GM19351 (cell line): Measurements from ENCODE around the gene MPIG6B.

Experiments
- ATAC-seq: cut with Tn5 transposase; IDR thresholded peaks from one replicate; pipeline ENCODE4 v1.9.1; 2021; ENCODE audit warnings: mild to moderate bottlenecking, moderate library complexity; ENCODE audit not compliant: unreplicated experiment

The MPIG6B gene

DNA sequence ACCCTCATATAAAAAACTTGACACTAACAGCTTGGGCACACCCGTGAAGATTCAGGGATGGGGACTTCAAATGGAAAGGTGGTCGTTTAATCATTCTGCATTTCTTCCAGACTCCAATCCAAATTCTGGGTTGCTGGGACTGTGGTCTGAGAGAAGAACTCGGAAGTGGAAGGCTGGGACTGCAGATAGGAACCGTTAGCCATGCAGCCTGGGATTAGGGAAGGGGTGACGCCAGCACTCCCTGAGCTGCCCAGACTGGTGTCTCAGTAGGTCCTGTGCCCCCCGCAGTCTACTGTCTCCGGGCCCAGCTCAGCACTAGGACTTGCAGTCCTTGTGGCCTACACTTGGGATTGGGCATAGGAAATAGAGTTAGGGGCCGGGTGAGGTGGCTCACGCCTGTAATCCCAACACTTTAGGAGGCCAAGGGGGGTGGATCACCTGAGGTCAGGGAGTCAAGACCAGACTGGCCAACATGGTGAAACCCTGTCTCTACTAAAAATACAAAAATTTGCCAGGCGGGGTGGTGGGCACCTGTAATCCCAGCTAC is 13.7 kb downstream of the MPIG6B start:
- ATAC-seq: no peak

DNA sequence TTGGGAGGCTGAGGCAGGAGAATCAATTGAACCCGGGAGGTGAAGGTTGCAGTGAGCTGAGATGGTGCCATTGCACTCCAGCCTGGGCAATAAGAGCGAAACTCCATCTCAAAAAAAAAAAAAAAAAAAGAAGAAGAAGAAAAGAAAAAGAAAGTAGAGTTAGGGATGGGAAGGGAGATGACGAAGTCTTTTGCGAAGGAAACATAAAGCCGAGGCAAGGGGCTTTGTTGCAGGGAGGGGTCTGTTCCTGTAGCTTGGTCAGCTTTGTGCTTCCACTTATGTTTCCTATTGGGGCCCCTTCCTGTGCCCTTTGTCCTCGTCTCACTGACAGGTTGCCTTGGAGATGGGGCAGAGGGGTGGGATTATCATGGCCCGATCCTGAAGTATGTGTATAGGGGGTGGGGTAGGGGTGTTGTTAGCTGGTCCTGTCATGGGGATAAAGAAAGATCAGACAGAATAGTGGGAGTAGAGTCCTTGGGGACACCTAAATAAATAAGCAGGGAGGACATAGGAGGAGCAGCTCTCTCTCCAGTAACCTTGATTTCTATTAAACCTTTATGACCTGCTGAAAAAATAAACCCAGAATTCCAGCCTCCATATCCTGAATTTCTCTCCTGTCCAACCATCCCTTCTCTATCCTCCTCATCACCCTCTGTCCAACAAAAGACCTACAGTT is 14.3 kb downstream of the MPIG6B start:
- ATAC-seq: no peak

DNA sequence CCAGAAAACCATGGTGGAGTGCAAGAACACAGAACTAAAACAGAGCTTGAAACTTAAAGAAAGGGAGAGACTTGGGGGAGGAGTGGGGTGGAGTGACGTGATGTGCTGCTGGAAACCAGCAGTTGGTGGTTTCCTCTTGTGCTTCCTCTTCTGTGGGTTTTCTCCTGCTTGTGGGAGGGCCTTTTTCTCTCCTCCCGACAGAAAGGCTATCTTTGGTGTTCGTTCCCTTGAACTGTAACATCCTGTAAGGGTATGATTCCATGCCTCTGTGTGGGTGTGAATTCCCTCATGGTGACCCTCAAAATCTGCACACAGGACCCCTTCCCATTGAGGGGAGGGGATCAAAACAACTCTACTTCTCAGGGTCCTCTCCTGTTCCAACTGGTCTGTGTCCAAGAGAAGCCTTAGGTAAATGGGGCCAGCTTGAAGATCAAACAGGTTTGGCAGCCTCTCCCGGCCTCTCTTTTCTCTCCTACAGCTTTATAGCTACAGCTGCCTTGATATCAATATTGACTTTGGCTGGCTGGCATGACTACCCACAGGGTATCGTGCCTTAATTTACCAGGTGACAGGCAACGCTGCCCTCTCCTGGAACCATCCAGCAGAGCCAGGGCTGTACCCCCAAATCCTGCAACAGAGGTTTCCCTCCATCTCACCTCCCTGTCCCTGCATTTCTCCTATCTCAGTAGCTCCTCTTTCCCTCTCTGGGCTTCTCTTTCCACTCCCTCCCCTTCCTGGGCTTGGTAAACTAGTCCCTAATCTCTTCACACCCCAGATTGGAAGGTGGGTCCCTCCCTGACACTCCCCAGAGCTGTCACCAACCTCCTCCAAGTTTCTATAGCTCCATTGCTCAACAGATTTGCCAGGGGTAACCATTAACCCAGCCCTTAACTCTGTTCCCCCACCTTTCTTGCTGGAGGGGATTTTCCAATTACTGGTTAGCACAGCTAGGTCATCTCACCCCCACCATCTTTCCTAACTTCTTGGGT is 15.1 kb downstream of the MPIG6B start:
- no peak for ATAC-seq

DNA sequence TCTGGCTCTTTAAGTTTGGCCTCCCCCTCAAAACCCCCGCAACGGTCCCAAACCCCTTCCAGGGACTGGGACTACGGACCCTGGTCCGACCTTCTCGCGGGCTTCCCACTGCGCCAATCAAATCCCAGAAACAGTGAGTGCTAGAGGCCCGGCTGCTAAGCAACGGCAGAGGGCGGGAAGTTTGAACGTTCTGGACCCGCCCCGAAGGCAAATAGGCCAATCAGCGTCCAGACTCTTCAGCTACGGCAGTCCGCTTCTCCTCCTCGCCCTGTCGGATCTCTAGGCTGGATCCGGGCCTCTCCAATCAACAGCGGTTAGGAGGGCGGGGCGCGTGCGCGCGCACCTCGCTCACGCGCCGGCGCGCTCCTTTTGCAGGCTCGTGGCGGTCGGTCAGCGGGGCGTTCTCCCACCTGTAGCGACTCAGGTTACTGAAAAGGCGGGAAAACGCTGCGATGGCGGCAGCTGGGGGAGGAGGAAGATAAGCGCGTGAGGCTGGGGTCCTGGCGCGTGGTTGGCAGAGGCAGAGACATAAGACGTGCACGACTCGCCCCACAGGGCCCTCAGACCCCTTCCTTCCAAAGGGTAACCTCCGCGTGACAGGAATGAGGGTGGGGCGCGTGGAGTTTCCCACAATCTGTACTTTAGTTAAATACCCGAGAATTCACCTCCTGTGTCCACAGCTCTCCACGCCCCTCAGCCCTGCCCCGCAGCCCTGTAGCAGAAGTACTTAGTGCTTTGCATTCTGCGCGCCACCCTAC is 16.6 kb downstream of the MPIG6B start, which contains the start of gene MSH5:
Gene MSH5, plus strand, starts transcription at position 367 of the 758 bp plus-strand sequence. CDS start 462 bp downstream, outside the sequence.
- peak; percentile 73 for ATAC-seq

DNA sequence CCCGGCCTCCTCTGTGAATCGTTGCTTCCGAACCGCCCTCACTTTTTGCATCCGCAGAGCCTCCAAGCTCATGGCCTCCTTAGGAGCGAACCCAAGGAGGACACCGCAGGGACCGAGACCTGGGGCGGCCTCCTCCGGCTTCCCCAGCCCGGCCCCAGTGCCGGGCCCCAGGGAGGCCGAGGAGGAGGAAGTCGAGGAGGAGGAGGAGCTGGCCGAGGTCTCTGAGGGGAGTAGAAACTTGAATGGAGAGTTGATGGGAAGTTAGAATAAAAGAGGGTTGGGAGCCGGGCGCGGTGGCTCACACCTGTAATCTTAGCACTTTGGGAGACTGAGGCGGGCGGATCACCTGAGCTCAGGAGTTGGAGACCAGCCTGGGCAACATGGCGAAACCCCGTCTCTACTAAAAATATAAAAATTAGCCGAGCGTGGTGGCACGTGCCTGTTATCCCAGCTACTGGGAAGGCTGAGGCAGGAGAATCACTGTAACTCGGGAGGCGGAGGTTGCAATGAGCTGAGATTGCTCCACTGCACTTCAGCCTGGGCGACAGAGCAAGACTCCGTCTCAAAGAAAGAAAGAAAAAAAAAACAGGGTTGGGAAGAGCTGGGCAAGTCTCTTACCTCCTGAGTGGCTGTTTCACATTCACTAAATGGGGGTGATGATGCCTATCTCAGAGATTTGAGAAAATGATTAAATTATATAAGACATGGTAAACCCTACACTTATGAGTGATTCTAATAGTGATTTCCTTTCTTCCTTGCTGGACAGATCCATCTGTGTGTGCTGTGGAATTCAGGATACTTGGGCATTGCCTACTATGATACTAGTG is 17.4 kb downstream of the MPIG6B start:
- no peak for ATAC-seq

DNA sequence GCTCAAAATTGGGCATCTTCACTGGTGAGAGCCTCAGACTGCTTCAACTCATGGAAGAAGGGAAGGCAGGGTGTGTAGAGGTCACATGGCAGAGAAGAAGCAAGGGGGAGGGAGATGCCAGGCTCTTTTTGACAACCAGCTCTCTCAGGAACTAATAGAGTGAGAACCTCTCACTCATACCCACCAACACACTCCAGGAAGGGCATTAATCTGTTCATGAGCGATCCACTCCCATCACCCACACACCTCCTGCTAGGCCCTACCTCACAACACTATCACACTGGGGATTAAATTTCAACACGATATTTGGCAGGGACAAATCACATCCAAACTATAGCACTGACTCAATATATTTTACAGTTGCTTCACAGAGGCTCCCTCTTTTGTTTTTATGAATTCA is 18.6 kb downstream of the MPIG6B start:
- no peak for ATAC-seq

DNA sequence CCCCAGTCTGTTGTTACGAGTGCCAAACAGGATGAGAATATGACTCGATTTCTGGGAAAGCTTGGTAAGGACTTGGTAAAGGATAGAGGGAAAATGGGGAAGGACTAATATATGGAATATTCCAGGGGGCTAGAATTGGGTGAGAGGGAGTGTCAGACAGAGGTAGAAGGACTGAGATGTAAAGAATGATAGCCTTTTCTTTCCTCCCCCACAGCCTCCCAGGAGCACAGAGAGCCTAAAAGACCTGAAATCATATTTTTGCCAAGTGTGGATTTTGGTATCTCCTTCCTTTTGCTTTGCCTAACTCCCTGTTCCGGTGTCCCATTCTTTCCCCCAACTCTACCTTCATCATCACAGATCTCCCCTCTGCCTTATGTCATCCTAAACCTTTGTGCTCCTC is 19.7 kb downstream of the MPIG6B start:
- no peak for ATAC-seq

DNA sequence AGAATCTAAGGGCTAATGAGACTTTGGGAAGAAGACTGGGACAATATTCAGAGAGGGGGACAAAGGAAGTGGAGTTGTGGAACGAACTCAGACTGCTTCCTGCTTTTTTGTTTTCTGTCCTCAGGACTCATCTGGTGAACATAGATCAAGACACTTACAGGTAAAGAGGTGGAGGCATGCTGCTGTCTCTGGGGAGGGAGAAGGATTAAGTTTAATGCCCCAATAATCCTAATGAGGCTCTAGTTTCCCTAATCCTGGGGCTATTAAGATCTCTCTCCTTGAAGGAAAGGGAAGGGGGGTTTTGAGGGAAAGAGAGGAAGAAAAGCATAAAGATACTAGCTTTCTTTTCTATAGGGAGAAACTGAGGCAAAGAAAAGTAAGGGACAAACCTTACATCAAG is 21.2 kb downstream of the MPIG6B start:
- ATAC-seq: no peak

DNA sequence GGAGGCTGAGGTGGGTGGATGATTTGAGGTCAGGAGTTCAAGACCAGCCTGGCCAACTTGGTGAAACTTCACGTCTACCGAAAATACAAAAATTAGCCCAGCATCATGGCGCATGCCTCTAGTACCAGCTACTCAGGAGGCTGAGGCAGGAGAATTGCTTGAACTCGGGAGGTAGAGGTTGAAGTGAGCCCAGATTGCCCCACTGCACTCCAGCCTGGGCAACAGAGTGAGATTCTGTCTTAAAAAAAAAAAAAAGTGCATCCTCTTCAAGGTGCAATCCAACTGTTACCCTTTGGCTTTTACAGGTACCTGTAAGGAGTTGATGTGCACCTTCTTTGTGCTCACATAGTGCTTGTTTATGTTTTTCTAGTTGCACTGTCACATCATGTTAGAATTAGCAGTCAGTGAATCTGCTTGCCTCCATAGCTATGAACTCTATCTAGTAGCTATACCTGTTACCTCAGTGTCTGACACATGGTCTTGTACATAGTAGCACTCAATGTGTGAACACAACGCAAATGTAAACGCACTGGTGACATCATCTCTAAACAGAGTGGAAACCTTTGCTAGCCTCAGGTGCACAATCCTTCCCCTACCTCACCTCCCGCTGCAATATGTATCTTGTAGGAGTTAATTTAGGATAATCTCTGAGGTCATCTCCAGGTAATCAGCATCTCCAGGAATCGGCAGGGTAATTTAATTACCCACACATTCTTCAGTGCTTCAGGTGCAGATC is 26.3 kb downstream of the MPIG6B start:
- ATAC-seq: no peak

DNA sequence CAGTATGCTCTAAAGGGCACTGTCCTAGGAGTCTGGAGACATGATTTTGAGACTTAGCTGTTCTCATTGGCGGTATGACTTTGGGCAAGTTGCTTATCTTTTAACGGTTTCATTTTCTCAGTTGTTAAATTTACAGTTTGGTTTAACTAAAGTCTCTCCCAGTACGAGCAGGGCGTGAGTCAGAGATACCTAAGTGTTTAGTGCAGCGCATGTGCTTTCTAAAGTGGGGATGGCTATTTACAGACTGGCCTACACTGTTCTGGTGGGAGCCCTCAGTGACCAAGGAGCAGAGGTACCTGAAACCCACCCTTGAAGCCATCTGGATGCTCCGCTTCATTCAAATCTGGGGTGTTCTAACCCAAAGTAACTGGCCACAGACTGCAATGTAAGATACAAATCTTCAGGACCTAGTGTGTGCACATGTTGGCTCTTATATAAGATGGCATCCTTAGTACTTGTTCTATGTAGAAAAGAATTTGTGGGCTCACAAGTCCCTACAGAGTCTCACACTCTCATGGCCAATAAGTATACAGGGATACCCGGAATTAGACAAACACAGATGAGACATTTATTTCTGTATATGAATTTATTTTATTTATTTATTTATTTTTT is 27.3 kb downstream of the MPIG6B start:
- ATAC-seq: no peak

DNA sequence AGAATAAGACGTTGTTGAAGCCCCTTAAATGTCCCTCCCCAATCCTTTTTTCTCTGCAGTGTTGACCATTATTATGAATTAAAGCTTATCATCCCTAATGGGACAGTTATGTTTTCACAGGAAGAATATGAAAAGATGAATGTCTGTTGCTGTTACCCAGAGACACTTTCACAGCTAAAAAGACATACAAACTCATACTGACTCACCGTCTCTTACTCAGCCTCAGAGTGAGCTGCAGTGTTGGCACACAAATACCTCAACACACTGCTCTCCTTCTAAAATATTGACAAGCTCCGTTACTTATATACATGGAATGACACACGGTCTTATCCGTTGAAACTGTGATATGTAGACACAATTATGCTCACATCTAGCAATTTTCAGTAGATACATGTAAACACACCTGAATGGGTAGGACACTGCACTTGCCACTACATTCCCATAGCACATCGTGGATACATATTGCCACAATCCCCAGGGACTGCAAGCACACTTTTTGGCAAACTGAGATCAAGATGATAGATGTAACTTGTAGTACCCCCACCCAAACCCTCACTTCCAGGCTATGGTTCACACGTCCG is 29.7 kb downstream of the MPIG6B start:
- ATAC-seq: no peak

DNA sequence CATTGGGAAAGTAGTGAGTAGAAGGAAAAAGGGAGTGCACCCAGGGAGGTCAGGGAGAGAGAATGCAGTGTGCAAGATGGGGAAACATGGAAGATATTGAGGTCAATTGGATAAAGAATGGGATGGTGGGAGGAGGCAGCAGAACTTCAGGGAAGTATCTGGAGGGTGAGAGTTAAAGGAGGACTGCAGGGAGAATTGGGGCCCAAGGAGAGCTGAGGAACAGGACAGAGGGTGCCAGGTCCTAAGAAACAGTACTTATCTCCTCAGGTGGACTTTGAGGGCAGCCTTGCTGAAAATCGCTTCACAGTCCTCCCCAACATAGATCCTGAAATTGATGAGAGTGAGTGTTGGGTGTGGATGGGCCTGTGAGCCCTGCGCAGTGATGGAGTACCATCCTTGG is 35.1 kb downstream of the MPIG6B start:
- ATAC-seq: no peak

DNA sequence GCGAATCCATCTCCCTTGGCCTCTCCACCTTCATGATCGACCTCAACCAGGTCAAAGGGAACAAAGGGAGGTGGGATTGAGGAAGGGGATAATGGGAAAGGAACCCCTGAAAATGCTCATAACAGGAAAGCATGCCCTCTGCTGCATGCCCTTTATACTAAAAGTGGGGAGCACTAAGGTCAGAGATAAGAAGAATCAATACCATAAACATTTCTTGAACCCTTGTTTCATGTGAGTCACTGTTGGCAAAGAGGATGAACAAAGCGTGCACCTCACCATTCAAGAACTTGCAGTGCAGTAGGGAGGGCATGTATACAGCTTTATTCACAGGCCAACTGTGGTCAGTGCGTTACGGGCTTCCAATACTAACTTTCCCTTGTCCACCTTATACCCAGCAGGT is 37.6 kb downstream of the MPIG6B start:
- no peak for ATAC-seq

DNA sequence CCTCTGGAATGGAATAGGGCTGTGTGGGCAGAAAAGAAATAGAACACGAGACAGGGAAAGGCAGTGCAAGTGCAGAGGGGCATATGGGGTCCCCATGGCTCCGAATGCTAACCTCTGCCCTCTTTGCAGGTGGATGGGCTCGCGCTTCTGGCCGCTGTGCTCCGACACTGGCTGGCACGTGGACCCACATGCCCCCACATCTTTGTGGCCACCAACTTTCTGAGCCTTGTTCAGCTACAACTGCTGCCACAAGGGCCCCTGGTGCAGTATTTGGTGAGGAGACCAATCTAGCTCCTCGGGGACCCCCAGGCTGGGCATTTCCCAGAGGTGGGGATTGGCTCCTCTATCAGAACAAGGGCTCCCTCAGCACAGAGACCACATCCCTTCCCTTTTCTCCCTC is 38.2 kb downstream of the MPIG6B start:
- ATAC-seq: no peak

DNA sequence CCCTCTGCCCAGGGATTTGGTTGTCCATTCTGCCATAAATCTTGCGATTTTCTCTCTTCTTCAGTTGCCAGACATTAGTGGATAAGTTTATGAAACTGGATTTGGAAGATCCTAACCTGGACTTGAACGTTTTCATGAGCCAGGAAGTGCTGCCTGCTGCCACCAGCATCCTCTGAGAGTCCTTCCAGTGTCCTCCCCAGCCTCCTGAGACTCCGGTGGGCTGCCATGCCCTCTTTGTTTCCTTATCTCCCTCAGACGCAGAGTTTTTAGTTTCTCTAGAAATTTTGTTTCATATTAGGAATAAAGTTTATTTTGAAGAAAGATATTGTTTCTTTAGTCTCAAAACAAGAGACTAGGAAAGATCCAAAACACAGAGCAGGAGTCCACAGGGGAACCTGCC is 39.2 kb downstream of the MPIG6B start, which contains the start of gene SAPCD1:
Gene SAPCD1, plus strand, starts transcription at position 301 of the 400 bp plus-strand sequence. CDS start 399 bp downstream, outside the sequence.
- ATAC-seq: no peak

DNA sequence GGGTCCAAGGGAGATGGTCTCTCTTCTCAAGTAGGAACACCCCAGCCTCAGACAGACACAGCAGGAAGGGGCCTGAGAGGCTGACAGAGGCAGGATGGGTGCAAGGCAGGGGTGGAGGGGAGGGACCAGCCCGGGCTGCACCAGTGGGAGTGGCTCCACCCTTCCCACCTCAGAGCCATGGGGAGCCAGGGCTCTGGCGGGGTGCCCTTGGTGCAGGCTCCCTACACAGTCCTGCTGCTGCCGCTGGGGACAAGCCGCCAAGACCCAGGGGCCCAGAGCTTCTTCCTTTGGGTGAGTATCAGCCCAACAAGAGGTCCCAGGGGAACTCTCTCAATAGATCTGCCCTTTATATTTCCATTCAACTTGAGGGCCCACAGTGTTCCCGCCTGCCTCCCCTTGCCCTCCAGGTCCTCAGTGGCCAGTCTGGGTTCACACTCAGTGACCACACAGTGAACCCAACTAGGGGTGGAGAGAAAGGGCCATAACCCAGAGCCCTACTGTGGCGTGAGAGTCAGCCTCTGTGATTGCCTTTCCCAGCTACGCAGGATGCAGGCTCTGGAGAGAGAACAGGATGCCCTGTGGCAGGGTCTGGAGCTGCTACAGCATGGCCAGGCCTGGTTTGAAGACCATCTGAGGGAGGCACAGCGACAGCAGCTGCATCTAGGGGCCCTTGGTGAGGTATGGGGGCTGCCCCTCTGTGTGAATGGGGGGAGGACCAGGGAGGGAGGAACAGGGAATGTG is 39.9 kb downstream of the MPIG6B start:
- no peak for ATAC-seq

DNA sequence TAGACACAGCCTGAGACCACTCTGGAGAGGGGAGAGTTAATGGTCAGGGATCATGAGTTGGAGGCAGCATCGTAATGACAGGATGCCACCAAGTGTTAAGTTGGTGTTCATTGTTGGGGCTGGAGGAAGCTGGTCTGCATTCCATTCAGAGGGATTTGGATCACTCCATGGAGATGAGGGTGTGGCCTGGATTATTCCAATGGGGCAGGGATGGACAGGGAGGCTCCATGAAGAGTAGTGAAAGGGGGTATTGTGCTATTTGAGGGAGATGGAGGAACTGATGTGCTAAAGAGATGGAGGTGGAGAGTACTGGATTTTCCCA is 40.4 kb downstream of the MPIG6B start:
- no peak for ATAC-seq

DNA sequence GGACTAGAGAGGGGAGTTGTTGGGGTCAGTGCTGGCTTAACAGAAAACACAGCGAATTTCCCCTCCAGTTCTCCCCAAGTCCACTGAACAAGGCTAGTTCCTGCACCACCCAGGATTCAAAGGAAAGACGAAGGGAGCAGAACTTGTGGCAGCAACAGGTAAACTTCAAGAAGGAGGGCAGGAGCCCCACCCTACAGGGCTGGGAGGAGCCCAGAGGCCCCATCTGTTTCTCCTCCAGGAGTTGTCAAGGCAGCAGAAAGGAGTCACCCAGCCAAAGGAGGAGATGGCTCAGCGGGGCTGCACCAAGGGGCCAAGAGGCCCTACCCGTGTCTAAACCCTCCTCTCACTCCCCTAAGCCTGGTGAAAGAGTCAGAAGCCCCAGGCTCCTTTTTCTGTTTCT is 41.0 kb downstream of the MPIG6B start:
- no peak for ATAC-seq
